HCT116 (cell line): Measurements from ENCODE around the gene ZMAT3. TPM values are rescaled to one million over a fixed set of nuclear protein-coding genes. Genes with fewer than 3 reads are reported as not detected.
A peak's percentile ranks its signal among the peaks of the same experiment; 100 is the strongest.

Experiments used
- ATAC-seq: fragments of 200-7000 bp; cut with Tn5 transposase; 2 replicates; pipeline ENCODE4 v1.9.1; 2020; ENCODE audit warnings: mild to moderate bottlenecking, moderate library complexity
- BruUV-seq: library from RNA; stranded (reverse); fragments of 400-500 nt; replicated peaks from 2 replicates; lab custom pipeline; 2021; lab: Mats Ljungman, UMichigan
- CTCF ChIA-PET: fragments of 300-600 bp; sonication (Branson Sonifier 250); formaldehyde crosslinking; loops from one replicate; lab custom pipeline; 2021; ENCODE audit warnings: antibody characterized with exemption; lab: Charles Lee
- POLR2A ChIA-PET: fragments of 300-600, 350-600 bp; sonication (Branson Sonifier 250); formaldehyde crosslinking; loops from one replicate; lab custom pipeline; 2021; ENCODE audit warnings: antibody characterized with exemption; lab: Charles Lee
- RAD21 ChIA-PET, 2 experiments: fragments of 300-600 bp; sonication (Branson Sonifier 250); formaldehyde crosslinking; loops; one replicate each; lab custom pipeline; 2023; ENCODE audit warnings: low total read pairs in 2 of 2; ENCODE audit not compliant: uncharacterized antibody in 2 of 2, unreplicated experiment in 2 of 2, low non-redundant PET in 1 of 2; lab: Charles Lee
- DNase-seq: peaks from one replicate; pipeline ENCODE4 v3.0.0-alpha.2; 2010; ENCODE audit warnings: low read depth, low spot score
- H2AFZ ChIP-seq: fragments of 200-600 bp; shearing (Covaris generic), sonication (generic); 2 replicates; pipeline ENCODE4 v1.6.1; 2017; ENCODE audit warnings: low read depth, mixed run types, mixed read lengths, antibody characterized with exemption, low read length; ENCODE audit not compliant: poor library complexity, severe bottlenecking
- H3K27ac ChIP-seq: 2 replicates; pipeline ENCODE4 v1.5.1; 2012; ENCODE audit warnings: low read depth, low read length
- H3K27me3 ChIP-seq: fragments of 200-600 bp; sonication (generic); 2 replicates; pipeline ENCODE4 v1.6.1; 2016; ENCODE audit warnings: mixed run types, low read length, mixed read lengths; ENCODE audit not compliant: insufficient read depth
- H3K36me3 ChIP-seq, 2 experiments: fragments of 200-500 bp in 1 of 2; fragments of 200-600 bp in 1 of 2; sonication (Bioruptor generic) in 1 of 2; sonication (generic) in 1 of 2; 2 replicates each; pipeline versions ENCODE4 v1.5.1 to v1.6.1; 2014 to 2016; ENCODE audit warnings: low read length in 2 of 2, inconsistent platforms in 1 of 2, mixed read lengths in 1 of 2, mixed run types in 1 of 2; ENCODE audit not compliant: insufficient read depth in 2 of 2, control insufficient read depth in 1 of 2
- H3K4me1 ChIP-seq, 2 experiments: fragments of 200-600 bp in 1 of 2; sonication (generic) in 1 of 2; 2 replicates each; pipeline versions ENCODE4 v1.5.1 to v1.6.1; 2012 to 2017; ENCODE audit warnings: low read length in 2 of 2, inconsistent platforms in 1 of 2, mild to moderate bottlenecking in 1 of 2, mixed read lengths in 1 of 2, mixed run types in 1 of 2, moderate library complexity in 1 of 2; ENCODE audit not compliant: insufficient read depth in 2 of 2, control insufficient read depth in 1 of 2
- H3K4me2 ChIP-seq: fragments of 200-600 bp; sonication (generic); 2 replicates; pipeline ENCODE4 v1.6.1; 2017; ENCODE audit warnings: mixed run types, low read length, mixed read lengths
- H3K4me3 ChIP-seq, 2 experiments: fragments of 200-600 bp in 1 of 2; sonication (generic) in 1 of 2; replicated peaks in 1 of 2; 2 replicates each; pipeline ENCODE4 v1.5.1; 2011 to 2016; ENCODE audit warnings: low read length in 2 of 2, control low read depth in 1 of 2, low read depth in 1 of 2, mild to moderate bottlenecking in 1 of 2, mixed read lengths in 1 of 2, mixed run types in 1 of 2
- H3K79me2 ChIP-seq: fragments of 200-600 bp; sonication (generic); 2 replicates; pipeline ENCODE4 v1.6.1; 2017; ENCODE audit warnings: mild to moderate bottlenecking, mixed run types, low read length, moderate library complexity, mixed read lengths; ENCODE audit not compliant: insufficient read depth
- H3K9ac ChIP-seq: fragments of 200-600 bp; sonication (generic); 2 replicates; pipeline ENCODE4 v1.6.1; 2016; ENCODE audit warnings: low read length, mixed read lengths
- H3K9me2 ChIP-seq: fragments of 200-600 bp; sonication (generic), shearing (Covaris generic); 2 replicates; pipeline ENCODE4 v1.6.1; 2017; ENCODE audit warnings: mixed run types, mild to moderate bottlenecking, moderate library complexity; ENCODE audit not compliant: insufficient read depth
- H3K9me3 ChIP-seq, 2 experiments: fragments of 200-500 bp in 1 of 2; fragments of 200-600 bp in 1 of 2; sonication (Bioruptor generic) in 1 of 2; sonication (generic) in 1 of 2; 2 replicates each; pipeline ENCODE4 v1.6.1; 2014 to 2017; ENCODE audit warnings: low read length in 2 of 2, mixed read lengths in 2 of 2, inconsistent platforms in 1 of 2, low read depth in 1 of 2, mild to moderate bottlenecking in 1 of 2, mixed run types in 1 of 2, moderate library complexity in 1 of 2; ENCODE audit not compliant: control insufficient read depth in 1 of 2, insufficient read depth in 1 of 2
- H4K20me1 ChIP-seq: fragments of 200-600 bp; sonication (generic), shearing (Covaris generic); 2 replicates; pipeline ENCODE4 v1.6.1; 2017; ENCODE audit warnings: mixed run types, mild to moderate bottlenecking, moderate library complexity; ENCODE audit not compliant: insufficient read depth
- CBX3 ChIP-seq: IDR thresholded peaks from 2 replicates; pipeline ENCODE4 v1.6.1; 2012; ENCODE audit warnings: low read depth
- ELF1 ChIP-seq: IDR thresholded peaks from 2 replicates; pipeline ENCODE4 v1.6.1; 2012; ENCODE audit warnings: low read depth, borderline replicate concordance
- EZH2phosphoT487 ChIP-seq: fragments of 200-600 bp; IDR thresholded peaks from 2 replicates; pipeline ENCODE4 v1.6.1; 2018; ENCODE audit warnings: antibody characterized with exemption, borderline replicate concordance
- SRF ChIP-seq: IDR thresholded peaks from 2 replicates; pipeline ENCODE4 v1.6.1; 2012; ENCODE audit warnings: low read depth
- TCF7L2 ChIP-seq: IDR thresholded peaks from 2 replicates; pipeline ENCODE4 v1.7.0; 2011; ENCODE audit warnings: borderline replicate concordance, inconsistent platforms; ENCODE audit not compliant: insufficient read depth, insufficient read length; ENCODE audit errors: extremely low read depth
- ZFX ChIP-seq: fragments of 450-650 bp; IDR thresholded peaks from 2 replicates; pipeline ENCODE4 v1.6.1; 2017
- ZNF274 ChIP-seq: fragments of 200-500 bp; sonication (Bioruptor generic); IDR thresholded peaks from 2 replicates; pipeline ENCODE4 v1.6.1; 2014; ENCODE audit warnings: mild to moderate bottlenecking, low read depth, low read length, inconsistent platforms
- intact Hi-C: fragments of 100-400 bp; cut with micrococcal nuclease; formaldehyde crosslinking; loops from 2 replicates; pipeline ENCODE4 v1.10.0; 2022
- total RNA-seq: library from RNA; stranded (reverse); gene quantifications from one replicate; pipeline ENCODE4 v1.2.1, GENCODE V29; 2021; ENCODE audit not compliant: unreplicated experiment
- TF ChIP-seq, protein P1 (sequence below): IDR thresholded peaks from 2 replicates; pipeline ENCODE4 v1.6.1; 2012
- TF ChIP-seq, protein P2 (sequence below): IDR thresholded peaks from 2 replicates; pipeline ENCODE4 v1.6.1; 2012; ENCODE audit warnings: low read depth

ZMAT3 gene
- total RNA-seq, 1 experiment from 2014 or later, result 12.1 TPM

DNA sequence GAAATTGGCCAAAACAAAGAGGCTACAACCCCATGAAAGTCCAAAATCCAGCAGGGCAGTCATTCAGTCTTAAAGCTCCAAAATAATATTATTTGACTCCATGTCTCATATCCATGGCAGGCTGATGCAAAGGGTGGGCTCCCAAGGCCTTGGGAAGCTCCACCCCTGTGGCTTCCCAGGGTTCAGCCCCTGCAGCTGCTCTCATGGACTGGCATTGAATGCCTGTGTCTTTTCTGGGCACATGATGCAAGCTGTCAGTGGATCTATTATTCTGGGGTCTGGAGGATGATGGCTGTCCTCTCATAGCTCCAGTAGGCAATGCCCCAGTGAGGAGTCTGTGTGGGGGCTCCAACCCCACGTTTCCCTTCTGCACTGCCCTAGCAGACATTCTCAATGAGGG, 81.8 kb downstream of the ZMAT3 start:
- H3K79me2 ChIP-seq, result no peaks in the 10 kb centered on the region
- intact Hi-C loops, result no loop called here
- H3K27ac ChIP-seq, result no peak overlapping the region
- no peak overlapping the region for H2AFZ ChIP-seq
- no peak overlapping the region for H3K4me3 ChIP-seq
- H3K9me2 ChIP-seq, result no peaks in the 10 kb centered on the region
- H3K9me3 ChIP-seq, result peaks cover 12 to 15% of the 10 kb centered on the region in 2 experiments; a peak in 3 of 4 replicates
- no peak for TF ChIP-seq EZH2phosphoT487
- TF ChIP-seq, protein P1, sequence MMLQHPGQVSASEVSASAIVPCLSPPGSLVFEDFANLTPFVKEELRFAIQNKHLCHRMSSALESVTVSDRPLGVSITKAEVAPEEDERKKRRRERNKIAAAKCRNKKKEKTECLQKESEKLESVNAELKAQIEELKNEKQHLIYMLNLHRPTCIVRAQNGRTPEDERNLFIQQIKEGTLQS, result no peak
- no peak for TF ChIP-seq CBX3
- no peak for TF ChIP-seq ZNF274
- TF ChIP-seq TCF7L2, result no peak
- no peak for TF ChIP-seq SRF
- TF ChIP-seq ZFX, result no peak
- TF ChIP-seq ELF1, result no peak
- TF ChIP-seq, all 23 proteins: peak for 0
- Histone ChIP-seq H3K27me3 (no peaks in the 10 kb centered on the region), H3K4me1 (no peaks in the 10 kb centered on the region), H4K20me1 (no peaks in the 10 kb centered on the region), H3K4me2 (no peak overlapping the region), H3K9ac (no peak overlapping the region), H3K36me3 (no peaks in the 10 kb centered on the region)
- BruUV-seq, result no TSS peak
- DNase-seq (no peak), ATAC-seq (no peak)
- ChIA-PET CTCF (no interaction called here), RAD21 (no interaction called here), POLR2A (no interaction called here)

DNA sequence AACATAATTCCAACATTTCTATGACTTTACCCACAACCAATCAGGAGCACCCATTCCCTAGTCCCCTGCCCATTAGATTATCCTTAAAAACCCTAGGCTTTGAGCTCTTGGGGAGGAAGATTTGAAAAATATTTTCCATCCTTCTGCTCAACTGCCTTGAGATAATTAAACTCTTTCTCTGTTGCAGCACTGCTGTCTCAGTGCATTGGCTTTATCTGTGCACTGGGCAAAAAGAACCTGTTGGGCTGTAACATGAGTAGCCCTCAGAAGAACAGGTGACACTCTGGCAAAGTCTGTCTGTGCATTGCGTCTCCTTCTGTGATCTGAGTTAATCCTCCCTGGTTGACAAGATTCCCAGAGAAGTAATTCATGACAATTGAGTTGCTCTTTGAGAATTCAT, 83.9 kb downstream of the ZMAT3 start:
- no peak overlapping the region for H3K4me3 ChIP-seq
- TF ChIP-seq, protein P2, sequence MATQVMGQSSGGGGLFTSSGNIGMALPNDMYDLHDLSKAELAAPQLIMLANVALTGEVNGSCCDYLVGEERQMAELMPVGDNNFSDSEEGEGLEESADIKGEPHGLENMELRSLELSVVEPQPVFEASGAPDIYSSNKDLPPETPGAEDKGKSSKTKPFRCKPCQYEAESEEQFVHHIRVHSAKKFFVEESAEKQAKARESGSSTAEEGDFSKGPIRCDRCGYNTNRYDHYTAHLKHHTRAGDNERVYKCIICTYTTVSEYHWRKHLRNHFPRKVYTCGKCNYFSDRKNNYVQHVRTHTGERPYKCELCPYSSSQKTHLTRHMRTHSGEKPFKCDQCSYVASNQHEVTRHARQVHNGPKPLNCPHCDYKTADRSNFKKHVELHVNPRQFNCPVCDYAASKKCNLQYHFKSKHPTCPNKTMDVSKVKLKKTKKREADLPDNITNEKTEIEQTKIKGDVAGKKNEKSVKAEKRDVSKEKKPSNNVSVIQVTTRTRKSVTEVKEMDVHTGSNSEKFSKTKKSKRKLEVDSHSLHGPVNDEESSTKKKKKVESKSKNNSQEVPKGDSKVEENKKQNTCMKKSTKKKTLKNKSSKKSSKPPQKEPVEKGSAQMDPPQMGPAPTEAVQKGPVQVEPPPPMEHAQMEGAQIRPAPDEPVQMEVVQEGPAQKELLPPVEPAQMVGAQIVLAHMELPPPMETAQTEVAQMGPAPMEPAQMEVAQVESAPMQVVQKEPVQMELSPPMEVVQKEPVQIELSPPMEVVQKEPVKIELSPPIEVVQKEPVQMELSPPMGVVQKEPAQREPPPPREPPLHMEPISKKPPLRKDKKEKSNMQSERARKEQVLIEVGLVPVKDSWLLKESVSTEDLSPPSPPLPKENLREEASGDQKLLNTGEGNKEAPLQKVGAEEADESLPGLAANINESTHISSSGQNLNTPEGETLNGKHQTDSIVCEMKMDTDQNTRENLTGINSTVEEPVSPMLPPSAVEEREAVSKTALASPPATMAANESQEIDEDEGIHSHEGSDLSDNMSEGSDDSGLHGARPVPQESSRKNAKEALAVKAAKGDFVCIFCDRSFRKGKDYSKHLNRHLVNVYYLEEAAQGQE, result no peak
- TF ChIP-seq CBX3, result peak; percentile 75
- TF ChIP-seq, all 23 proteins: peak for 1
- DNase-seq, result no peak
- CTCF ChIA-PET, result no interaction called here
- H3K4me1 ChIP-seq, result no peaks in the 10 kb centered on the region
- H3K36me3 ChIP-seq, result no peaks in the 10 kb centered on the region
- no peak overlapping the region for H3K27ac ChIP-seq
- H3K9ac ChIP-seq, result no peak overlapping the region
- peaks cover 12 to 15% of the 10 kb centered on the region in 2 experiments; a peak in 3 of 4 replicates for H3K9me3 ChIP-seq
- no peak for ATAC-seq
- intact Hi-C loops, result no loop called here
- no TSS peak for BruUV-seq
- no peak overlapping the region for H2AFZ ChIP-seq
- POLR2A ChIA-PET, result no interaction called here
- H3K9me2 ChIP-seq, result no peaks in the 10 kb centered on the region
- RAD21 ChIA-PET, result no interaction called here
- H3K27me3 ChIP-seq, result no peaks in the 10 kb centered on the region
- H3K79me2 ChIP-seq, result no peaks in the 10 kb centered on the region
- no peak overlapping the region for H3K4me2 ChIP-seq
- H4K20me1 ChIP-seq, result no peaks in the 10 kb centered on the region
